Activated T-cell treated with anti-CD3 and anti-CD28 coated beads, Interleukin-2, amount 50 U/mL, for 4 hours (primary cell): Measurements from ENCODE around the gene MCTP1. TPM values are rescaled to one million over a fixed set of nuclear protein-coding genes. Genes with fewer than 3 reads are reported as not detected.
A peak's percentile ranks its signal among the peaks of the same experiment; 100 is the strongest.
"Not testable (repeated sequence)": the region's sequence is repeated elsewhere in the genome, so short reads cannot be mapped to it uniquely, and the experiment has no call there.

Experiments
- ATAC-seq, 2 donors: fragments of 200-7000 bp; cut with Tn5 transposase; one replicate each; pipeline ENCODE4 v1.10.0; 2021
- DNase-seq: peaks from one replicate; pipeline ENCODE4 v3.0.0-alpha.2; 2020
- H3K27me3 Mint-ChIP-seq: one replicate; pipeline ENCODE4 v1.8.0; 2021; ENCODE audit warnings: low read depth, mixed read lengths
- H3K36me3 Mint-ChIP-seq: one replicate; pipeline ENCODE4 v1.8.0; 2022; ENCODE audit warnings: mixed read lengths; ENCODE audit not compliant: insufficient read depth
- H3K4me1 Mint-ChIP-seq: one replicate; pipeline ENCODE4 v1.8.0; 2021; ENCODE audit warnings: low read depth, mixed read lengths
- H3K4me3 Mint-ChIP-seq: one replicate; pipeline ENCODE4 v1.8.0; 2021; ENCODE audit warnings: mild to moderate bottlenecking, moderate library complexity, mixed read lengths
- H3K9me3 Mint-ChIP-seq: one replicate; pipeline ENCODE4 v1.8.0; 2021; ENCODE audit warnings: mixed read lengths
- total RNA-seq, 3 donors: library from RNA; stranded (reverse); gene quantifications; one replicate each; pipeline ENCODE4 v1.2.1, GENCODE V29; 2021

MCTP1 gene
- total RNA-seq, 3 donors from 2014 or later: 0.30 to 1.1 (median 0.92) TPM

DNA sequence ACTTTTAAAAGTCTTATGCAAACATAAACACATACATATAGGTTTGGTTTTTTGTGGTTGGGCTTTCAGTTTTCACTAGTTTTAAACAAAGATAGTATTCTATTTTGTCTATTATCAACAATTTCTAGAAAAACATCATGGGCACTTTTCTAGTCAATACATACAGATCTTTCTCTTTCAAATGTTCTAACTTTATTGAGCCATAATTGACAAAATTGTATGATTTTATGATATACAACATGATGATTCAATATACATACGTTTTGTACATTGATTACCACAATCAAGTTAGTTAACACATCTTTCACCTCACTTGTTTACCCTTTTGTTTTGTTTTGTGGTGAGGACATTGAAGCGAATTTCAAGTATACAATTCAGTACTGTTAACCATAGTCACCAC, 265.9 kb downstream of the MCTP1 start:
- Mint-ChIP-seq H3K9me3 (no peaks in the 10 kb centered on the region), H3K4me1 (no peaks in the 10 kb centered on the region), H3K27me3 (no peaks in the 10 kb centered on the region), H3K36me3 (no peaks in the 10 kb centered on the region), H3K4me3 (no peak overlapping the region)
- DNase-seq (no peak), ATAC-seq (no peak)

DNA sequence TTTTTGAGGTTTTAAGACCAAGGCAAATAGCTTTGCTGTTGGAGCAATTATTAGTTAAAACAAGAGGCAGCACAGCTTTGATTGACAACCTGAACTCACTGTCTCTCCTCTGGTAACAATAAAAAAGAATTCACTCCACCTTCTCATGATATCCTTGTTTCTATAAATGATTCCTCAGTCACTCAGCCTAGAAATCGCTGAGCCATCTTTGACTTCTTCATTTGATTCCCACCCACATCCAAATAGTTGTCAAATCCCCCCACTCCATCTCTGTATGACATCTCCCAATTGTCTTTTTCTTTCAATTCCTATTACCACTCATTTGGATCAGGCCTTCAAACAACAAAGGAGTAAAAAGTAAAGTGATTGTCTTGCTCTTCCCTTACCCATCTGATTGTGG, 266.4 kb downstream of the MCTP1 start:
- Mint-ChIP-seq H3K27me3 (no peaks in the 10 kb centered on the region), H3K4me3 (no peak overlapping the region), H3K4me1 (no peaks in the 10 kb centered on the region)

DNA sequence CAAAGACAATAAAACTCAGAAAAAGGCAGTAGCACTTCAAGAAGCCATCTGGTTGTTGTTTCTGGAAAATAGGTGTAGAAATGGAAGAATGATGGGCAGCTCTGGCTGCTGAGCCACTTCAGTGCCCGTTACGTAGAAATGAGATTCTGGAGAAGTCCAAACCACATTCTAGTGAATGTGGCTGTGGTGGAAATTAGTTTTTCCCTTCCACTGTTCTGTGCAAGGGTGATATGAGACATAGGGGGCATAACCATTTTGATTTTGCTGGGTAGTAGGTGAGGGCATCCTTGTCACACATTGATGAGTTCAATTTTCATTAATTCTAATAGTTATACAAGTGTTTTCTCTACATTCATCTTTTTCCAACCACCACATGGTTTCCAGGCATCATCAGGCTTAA, 275.1 kb downstream of the MCTP1 start:
- DNase-seq (no peak), ATAC-seq (no peak)
- H3K9me3 Mint-ChIP-seq: peaks cover 7% of the 10 kb centered on the region
- no peaks in the 10 kb centered on the region for H3K4me1 Mint-ChIP-seq
- no peak overlapping the region for H3K4me3 Mint-ChIP-seq
- no peaks in the 10 kb centered on the region for H3K27me3 Mint-ChIP-seq
- no peaks in the 10 kb centered on the region for H3K36me3 Mint-ChIP-seq

More for the DNA sequence above, 266.4 kb downstream of the MCTP1 start:
- ATAC-seq (no peak), DNase-seq (no peak)
- no peaks in the 10 kb centered on the region for H3K36me3 Mint-ChIP-seq
- H3K9me3 Mint-ChIP-seq: no peaks in the 10 kb centered on the region

DNA sequence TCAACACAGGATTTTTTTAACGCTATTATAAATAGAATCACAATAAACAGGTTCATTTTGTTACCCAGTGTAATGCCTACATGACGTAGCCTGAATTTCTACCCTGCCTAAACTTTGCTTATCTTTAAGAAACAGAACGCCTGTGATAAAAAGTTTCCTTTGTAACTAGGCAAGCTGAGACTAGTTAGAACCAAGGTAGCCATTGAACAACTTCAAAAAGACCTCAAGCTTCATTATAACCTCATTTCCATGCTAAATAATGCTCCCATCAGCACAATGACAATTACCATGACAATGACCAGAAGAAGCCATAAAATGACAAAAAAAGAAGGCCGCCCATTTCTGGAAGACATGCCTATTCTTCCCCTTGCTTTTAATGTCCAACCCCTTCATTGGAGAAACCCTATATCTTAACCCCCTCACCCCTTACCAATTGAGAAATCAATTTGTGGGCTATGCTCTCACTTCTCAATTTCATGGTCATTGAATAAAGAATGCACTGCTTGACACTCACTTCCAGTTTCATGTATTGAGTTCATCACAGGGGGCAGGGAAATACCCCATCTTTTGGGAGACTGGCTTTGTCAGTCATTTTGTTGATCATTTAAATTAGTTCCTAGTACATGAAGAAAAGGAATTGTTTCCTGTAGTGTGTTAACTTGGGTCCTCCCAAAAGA, 276.8 kb downstream of the MCTP1 start:
- Mint-ChIP-seq H3K36me3 (no peaks in the 10 kb centered on the region), H3K4me3 (no peak overlapping the region), H3K9me3 (peaks cover 16% of the 10 kb centered on the region), H3K27me3 (no peaks in the 10 kb centered on the region), H3K4me1 (no peaks in the 10 kb centered on the region)
- DNase-seq (no peak), ATAC-seq (no peak)

DNA sequence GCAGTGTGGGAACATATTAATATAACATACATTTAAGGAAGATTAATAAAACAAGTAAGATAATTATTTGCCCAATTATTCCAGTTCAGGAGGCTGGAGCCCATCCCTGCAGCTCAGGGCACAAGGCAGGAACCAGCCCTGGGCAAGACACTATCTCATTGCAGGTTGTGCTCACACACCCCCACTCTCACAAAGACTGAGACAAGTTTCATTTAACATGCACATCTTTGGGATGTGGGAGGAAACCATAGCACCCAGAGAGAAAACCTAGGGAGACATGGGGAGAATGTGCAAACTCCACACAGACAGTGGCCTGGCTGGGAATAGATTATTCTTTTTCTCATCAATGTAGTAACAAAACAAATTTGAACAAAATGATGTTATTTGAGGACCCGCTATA, 279.1 kb downstream of the MCTP1 start:
- H3K9me3 Mint-ChIP-seq: peaks cover 21% of the 10 kb centered on the region
- no peaks in the 10 kb centered on the region for H3K36me3 Mint-ChIP-seq
- H3K4me1 Mint-ChIP-seq: no peaks in the 10 kb centered on the region
- ATAC-seq (no peak), DNase-seq (no peak)
- no peak overlapping the region for H3K4me3 Mint-ChIP-seq
- H3K27me3 Mint-ChIP-seq: no peaks in the 10 kb centered on the region

DNA sequence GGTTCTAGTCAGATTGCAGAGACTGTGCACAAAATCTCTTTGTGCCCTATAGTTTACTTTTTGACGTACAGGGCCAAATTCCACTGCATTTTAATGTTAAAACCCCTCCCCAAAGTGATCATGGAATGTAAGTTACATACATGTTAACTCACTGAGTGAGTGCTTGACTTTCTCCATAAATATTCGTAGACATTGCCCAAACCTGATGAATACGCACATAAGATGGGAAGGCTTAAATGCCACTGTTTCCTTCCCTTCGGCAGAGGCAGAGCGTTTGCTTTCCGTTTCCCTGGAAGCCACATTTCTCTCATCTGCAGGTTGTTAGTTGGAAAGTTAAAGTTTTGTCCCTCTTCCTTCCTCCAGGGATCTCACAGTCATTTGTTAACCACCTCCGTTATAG, 286.2 kb downstream of the MCTP1 start:
- no peak for ATAC-seq
- H3K4me1 Mint-ChIP-seq: no peaks in the 10 kb centered on the region
- no peak overlapping the region for H3K4me3 Mint-ChIP-seq
- no peaks in the 10 kb centered on the region for H3K27me3 Mint-ChIP-seq
- peaks cover 12% of the 10 kb centered on the region for H3K9me3 Mint-ChIP-seq
- no peak for DNase-seq
- H3K36me3 Mint-ChIP-seq: no peaks in the 10 kb centered on the region

DNA sequence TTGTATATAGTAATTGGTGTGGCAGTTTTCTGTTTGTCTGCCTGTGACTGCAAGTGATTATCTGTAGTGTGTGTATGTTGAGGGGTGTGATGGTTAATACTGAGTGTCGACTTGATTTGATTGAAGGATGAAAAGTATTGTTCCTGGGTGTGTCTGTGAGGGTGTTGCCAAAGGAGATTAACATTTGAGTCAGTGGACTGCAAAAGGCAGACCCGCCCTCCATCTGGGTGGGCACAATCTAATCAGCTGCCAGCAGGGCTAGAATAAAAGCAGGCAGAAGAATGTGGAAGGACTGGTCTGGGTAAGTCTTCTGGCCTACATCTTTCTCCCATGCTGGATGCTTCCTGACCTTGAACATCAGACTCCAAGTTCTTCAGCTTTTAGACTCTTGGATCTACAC, 290.4 kb downstream of the MCTP1 start:
- H3K4me1 Mint-ChIP-seq, H3K4me3 Mint-ChIP-seq, ATAC-seq, H3K27me3 Mint-ChIP-seq, H3K9me3 Mint-ChIP-seq, DNase-seq, H3K36me3 Mint-ChIP-seq: not testable (repeated sequence)

DNA sequence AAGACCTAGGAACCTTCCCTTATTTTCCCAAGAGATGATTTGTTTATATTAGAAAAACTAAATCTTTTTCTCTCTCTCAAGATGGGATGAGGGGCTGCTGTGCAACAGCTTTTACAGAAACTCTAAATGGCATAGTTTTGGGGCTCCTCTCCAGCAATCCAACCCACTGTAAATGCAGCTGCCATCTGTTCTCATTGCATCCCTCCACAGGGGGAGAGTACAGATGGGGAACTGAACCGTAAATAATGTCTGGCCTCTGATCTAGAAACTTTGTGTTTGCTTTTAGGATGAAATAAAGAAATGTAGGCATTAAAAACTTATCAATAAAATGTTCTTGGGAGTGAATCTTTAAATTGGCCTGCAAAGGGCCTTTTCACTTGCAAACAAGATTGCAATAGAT, 291.4 kb downstream of the MCTP1 start:
- H3K9me3 Mint-ChIP-seq: no peaks in the 10 kb centered on the region
- no peaks in the 10 kb centered on the region for H3K27me3 Mint-ChIP-seq
- no peaks in the 10 kb centered on the region for H3K4me1 Mint-ChIP-seq
- DNase-seq (no peak), ATAC-seq (no peak)
- no peaks in the 10 kb centered on the region for H3K36me3 Mint-ChIP-seq
- no peak overlapping the region for H3K4me3 Mint-ChIP-seq

DNA sequence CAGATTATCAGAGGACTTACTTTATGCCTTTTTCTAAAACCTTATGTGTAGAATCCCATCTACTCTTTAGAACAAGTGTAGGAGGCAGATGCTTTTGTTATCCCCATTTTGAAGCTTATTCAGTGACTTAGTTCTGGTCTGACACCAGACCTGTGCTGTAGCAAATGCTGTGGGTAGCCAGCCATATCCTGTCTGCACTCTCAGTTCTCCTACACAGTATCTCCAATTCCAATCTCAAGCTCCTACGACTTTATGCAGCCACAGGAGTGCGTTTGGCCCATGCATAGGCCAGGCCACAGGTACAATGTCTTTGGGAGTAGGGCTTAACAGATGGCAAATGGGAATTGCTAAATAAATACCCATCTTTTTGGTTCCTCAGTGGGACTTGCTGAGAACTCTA, 292.6 kb downstream of the MCTP1 start:
- Mint-ChIP-seq H3K4me1 (no peaks in the 10 kb centered on the region), H3K36me3 (no peaks in the 10 kb centered on the region), H3K27me3 (no peaks in the 10 kb centered on the region), H3K4me3 (no peak overlapping the region), H3K9me3 (no peaks in the 10 kb centered on the region)
- DNase-seq: no peak
- no peak for ATAC-seq

DNA sequence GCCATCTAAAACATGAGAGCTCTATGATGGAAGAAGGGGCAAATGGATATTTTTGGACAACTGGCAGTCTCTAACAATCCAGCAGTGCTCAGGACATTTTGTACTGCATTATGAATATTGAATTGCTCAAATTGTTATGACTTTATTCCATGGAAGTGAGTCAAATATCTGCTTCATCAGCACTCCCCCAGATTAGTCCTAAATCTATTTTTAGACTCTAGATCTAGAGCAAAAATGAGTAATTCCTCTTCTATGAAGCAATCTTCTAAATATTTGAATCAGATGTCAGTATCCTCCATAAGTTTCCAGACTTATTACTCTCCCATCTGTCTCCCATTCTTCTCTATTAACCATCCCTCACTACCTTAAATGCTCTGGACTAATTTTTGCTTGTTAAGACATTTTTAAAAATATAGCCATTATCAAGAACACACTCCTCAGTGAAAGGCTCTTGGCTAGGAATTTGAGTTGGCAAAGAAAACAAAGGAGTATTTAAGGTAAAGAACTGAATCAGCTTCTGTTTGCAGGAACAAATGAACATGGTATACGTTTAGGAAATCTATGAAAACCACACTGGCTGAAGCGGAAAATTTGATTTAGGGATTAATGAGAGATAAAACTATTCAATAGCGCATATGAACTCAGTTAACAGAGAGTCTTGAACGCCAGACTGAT, 300.9 kb downstream of the MCTP1 start:
- H3K9me3 Mint-ChIP-seq: no peaks in the 10 kb centered on the region
- DNase-seq (no peak), ATAC-seq (peak; percentile 14 to 38)
- H3K4me1 Mint-ChIP-seq: no peaks in the 10 kb centered on the region
- no peaks in the 10 kb centered on the region for H3K27me3 Mint-ChIP-seq
- H3K4me3 Mint-ChIP-seq: no peak overlapping the region
- H3K36me3 Mint-ChIP-seq: no peaks in the 10 kb centered on the region

DNA sequence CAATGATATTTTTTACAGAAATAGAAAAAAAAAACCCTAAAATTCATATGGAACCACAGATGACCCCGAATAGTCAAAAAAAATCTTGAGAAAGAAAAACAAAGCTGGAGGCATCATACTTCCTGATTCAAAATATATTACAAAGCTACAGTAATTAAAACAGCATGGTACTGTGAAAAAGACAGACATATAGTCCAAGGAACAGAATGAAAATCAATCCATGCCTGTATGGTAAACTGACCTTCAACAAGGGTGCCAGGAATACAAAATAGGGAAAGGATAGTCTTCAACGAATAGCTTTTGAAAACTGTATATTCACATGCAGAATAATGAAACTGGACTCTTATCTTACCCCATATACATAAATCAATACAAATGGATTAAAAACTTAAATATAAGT, 307.5 kb downstream of the MCTP1 start:
- ATAC-seq: no peak
- H3K27me3 Mint-ChIP-seq: no peaks in the 10 kb centered on the region
- H3K36me3 Mint-ChIP-seq: no peaks in the 10 kb centered on the region
- H3K4me3 Mint-ChIP-seq: no peak overlapping the region
- H3K4me1 Mint-ChIP-seq: no peaks in the 10 kb centered on the region
- DNase-seq: no peak
- peaks cover 15% of the 10 kb centered on the region for H3K9me3 Mint-ChIP-seq

DNA sequence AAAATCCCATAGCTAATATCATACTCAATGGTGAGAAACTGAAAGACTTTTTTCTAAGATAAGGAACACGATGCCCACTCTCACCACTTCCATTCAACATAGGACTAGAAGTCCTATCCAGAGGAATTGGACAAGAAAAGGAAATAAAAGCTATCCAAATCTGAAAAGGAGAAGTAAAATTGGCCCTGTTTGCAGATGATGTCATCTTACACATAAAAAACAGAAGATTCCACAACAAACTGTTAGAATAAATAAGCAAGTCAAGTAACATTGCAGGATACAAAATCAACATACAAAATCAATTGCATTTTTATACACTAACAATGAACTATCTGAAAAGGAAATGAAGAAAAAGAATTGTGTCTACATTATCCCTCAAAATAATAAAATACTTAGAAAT, 308.0 kb downstream of the MCTP1 start:
- H3K36me3 Mint-ChIP-seq: no peaks in the 10 kb centered on the region
- H3K4me1 Mint-ChIP-seq: no peaks in the 10 kb centered on the region
- peaks cover 15% of the 10 kb centered on the region for H3K9me3 Mint-ChIP-seq
- no peak overlapping the region for H3K4me3 Mint-ChIP-seq
- DNase-seq (no peak), ATAC-seq (no peak)
- no peaks in the 10 kb centered on the region for H3K27me3 Mint-ChIP-seq

DNA sequence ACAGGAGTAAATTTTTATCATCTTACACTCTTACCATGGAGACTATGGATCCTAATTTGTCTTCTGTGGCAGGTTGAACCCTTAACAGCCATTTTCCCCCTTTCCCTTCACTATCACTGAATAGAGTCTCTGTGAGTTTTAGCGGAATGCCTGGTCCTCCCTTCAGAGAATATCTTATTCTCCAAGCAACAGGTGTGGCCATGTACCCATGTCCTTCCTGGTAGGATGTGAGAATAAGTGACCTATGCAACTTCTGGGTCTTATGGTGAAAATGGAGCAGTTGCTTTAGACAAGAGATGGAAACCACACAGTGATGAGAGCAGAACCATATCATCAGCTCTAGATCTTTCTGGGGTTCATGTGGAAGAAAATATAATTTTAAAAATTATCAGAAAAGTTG, 312.6 kb downstream of the MCTP1 start:
- H3K4me1 Mint-ChIP-seq: no peaks in the 10 kb centered on the region
- ATAC-seq (no peak), DNase-seq (no peak)
- H3K4me3 Mint-ChIP-seq: no peak overlapping the region
- H3K27me3 Mint-ChIP-seq: no peaks in the 10 kb centered on the region
- H3K36me3 Mint-ChIP-seq: no peaks in the 10 kb centered on the region
- peaks cover 10% of the 10 kb centered on the region for H3K9me3 Mint-ChIP-seq

DNA sequence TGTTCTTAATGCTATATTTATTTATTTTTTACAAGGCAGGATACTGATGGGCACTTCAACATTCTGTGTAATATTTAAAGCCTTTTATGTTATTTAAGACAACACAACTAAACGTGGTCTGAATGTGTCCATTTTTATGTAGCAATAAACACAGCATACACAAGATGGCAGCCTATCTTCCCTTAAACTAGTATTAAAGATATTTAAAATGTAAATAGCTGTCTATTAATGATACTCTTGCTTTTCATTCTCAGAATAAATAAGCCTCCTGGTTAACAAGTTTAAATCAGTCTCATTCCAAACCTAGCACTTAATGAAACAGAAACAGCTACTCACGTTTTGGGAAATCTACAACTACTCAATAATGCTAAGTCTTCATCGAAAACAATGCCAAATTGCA, 315.7 kb downstream of the MCTP1 start:
- Mint-ChIP-seq H3K9me3 (no peaks in the 10 kb centered on the region), H3K4me3 (no peak overlapping the region), H3K4me1 (no peaks in the 10 kb centered on the region), H3K27me3 (no peaks in the 10 kb centered on the region), H3K36me3 (no peaks in the 10 kb centered on the region)
- ATAC-seq (no peak), DNase-seq (no peak)

DNA sequence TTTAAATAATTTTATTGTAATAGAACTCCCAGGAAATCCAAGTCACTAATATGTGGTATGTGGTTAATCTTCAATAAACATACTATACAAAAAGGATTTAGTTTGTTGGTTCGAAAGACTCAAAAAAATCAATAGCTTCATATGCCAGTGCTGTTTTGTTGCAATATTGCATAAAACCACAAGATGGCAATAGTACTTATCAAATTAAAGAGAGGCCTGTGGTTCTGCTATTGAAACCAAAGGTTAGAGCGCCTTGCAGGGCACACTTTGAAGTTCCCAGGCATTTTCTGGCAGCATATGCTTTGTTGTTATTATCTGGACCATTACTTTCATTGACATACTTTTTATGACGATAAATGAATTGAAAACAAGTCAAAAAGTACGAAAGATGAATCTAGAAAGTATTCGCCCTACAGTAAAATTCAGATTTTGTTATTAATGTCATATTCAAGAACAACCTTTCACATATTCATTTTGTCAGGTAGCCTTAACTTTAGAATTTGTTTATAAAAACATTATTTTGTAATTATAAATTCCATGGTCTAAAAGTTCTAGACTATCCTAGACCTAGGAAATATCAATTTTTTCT, 316.3 kb downstream of the MCTP1 start:
- no peaks in the 10 kb centered on the region for H3K9me3 Mint-ChIP-seq
- H3K4me1 Mint-ChIP-seq: no peaks in the 10 kb centered on the region
- ATAC-seq: peak; percentile 51 to 52
- no peak overlapping the region for H3K4me3 Mint-ChIP-seq
- no peak for DNase-seq
- H3K36me3 Mint-ChIP-seq: no peaks in the 10 kb centered on the region
- H3K27me3 Mint-ChIP-seq: no peaks in the 10 kb centered on the region
